Fibroblast of skin of abdomen (primary cell): ENCODE measurements around the gene TTLL12.

Experiments used
- DNase-seq: peaks from one replicate; pipeline ENCODE4 v3.0.0-alpha.2; 2013

TTLL12 gene

GRCh38 chr22:43213962-43214361 lies 27.0 kb upstream of the TTLL12 start:
- no peak for DNase-seq

- DNase-seq = no peak
Observed at GRCh38 chr22:43213051-43213450, 26.1 kb upstream of the TTLL12 start.

- no peak for DNase-seq
Observed at GRCh38 chr22:43212434-43212952, 25.6 kb upstream of the TTLL12 start.

GRCh38 chr22:43211941-43212433 lies 25.1 kb upstream of the TTLL12 start:
- no peak for DNase-seq

GRCh38 chr22:43210631-43211515 lies 23.9 kb upstream of the TTLL12 start:
- no peak for DNase-seq

GRCh38 chr22:43209971-43210370 lies 23.0 kb upstream of the TTLL12 start:
- DNase-seq = no peak

- no peak for DNase-seq
Observed at GRCh38 chr22:43209523-43209890, 22.6 kb upstream of the TTLL12 start.

GRCh38 chr22:43208703-43209522 lies 22.0 kb upstream of the TTLL12 start:
- no peak for DNase-seq

GRCh38 chr22:43207849-43208702 lies 21.1 kb upstream of the TTLL12 start:
- DNase-seq = no peak

GRCh38 chr22:43207386-43207785 lies 20.5 kb upstream of the TTLL12 start:
- no peak for DNase-seq

- no peak for DNase-seq
Observed at GRCh38 chr22:43206509-43207161, 19.7 kb upstream of the TTLL12 start.

- no peak for DNase-seq
Observed at GRCh38 chr22:43205748-43206508, 19.0 kb upstream of the TTLL12 start.

- DNase-seq = no peak
Observed at GRCh38 chr22:43205261-43205691, 18.3 kb upstream of the TTLL12 start.

- DNase-seq = no peak
Observed at GRCh38 chr22:43203471-43203981, 16.6 kb upstream of the TTLL12 start.

- DNase-seq = no peak
Observed at GRCh38 chr22:43202756-43203410, 15.9 kb upstream of the TTLL12 start.

- DNase-seq = no peak
Observed at GRCh38 chr22:43202326-43202725, 15.4 kb upstream of the TTLL12 start.

- DNase-seq = no peak
Observed at GRCh38 chr22:43201486-43202219, 14.7 kb upstream of the TTLL12 start.

- DNase-seq = no peak
Observed at GRCh38 chr22:43200555-43200954, 13.6 kb upstream of the TTLL12 start.

GRCh38 chr22:43200031-43200430 lies 13.1 kb upstream of the TTLL12 start:
- no peak for DNase-seq
